A673 (cell line): ENCODE data around the gene RPTOR. TPM values are rescaled to one million over a fixed set of nuclear protein-coding genes. Genes with fewer than 3 reads are reported as not detected.
"Not testable (repeated sequence)": the region's sequence is repeated elsewhere in the genome, so short reads cannot be mapped to it uniquely, and the experiment has no call there.

Experiments
- BruUV-seq: library from RNA; stranded (reverse); fragments of 400-500 nt; replicated peaks from 2 replicates; lab custom pipeline; 2021; lab: Mats Ljungman, UMichigan
- CTCF ChIA-PET: fragments of 300-600 bp; sonication (Branson Sonifier 250); formaldehyde crosslinking; loops from one replicate; lab custom pipeline; 2022; ENCODE audit warnings: antibody characterized with exemption; lab: Charles Lee
- POLR2A ChIA-PET: fragments of 300-600 bp; sonication (Branson Sonifier 250); formaldehyde crosslinking; loops from one replicate; lab custom pipeline; 2022; ENCODE audit warnings: antibody characterized with exemption; ENCODE audit not compliant: low non-redundant PET; lab: Charles Lee
- DNase-seq: peaks from one replicate; pipeline ENCODE4 v3.0.0-alpha.2; 2015; ENCODE audit warnings: low spot score
- H3K27ac ChIP-seq: fragments of 200-600 bp; sonication (generic); 2 replicates; pipeline ENCODE4 v1.5.1; 2016; ENCODE audit warnings: mixed run types, low read depth, mild to moderate bottlenecking, mixed read lengths, antibody characterized with exemption, low read length; ENCODE audit not compliant: poor library complexity, severe bottlenecking
- H3K27me3 ChIP-seq: fragments of 200-600 bp; sonication (generic); replicated peaks from 2 replicates; pipeline ENCODE4 v1.6.1; 2017; ENCODE audit warnings: mixed run types, low read depth, mild to moderate bottlenecking, mixed read lengths, antibody characterized with exemption, low read length; ENCODE audit not compliant: insufficient read depth, poor library complexity
- H3K36me3 ChIP-seq: fragments of 200-600 bp; sonication (generic); 2 replicates; pipeline ENCODE4 v1.6.1; 2016; ENCODE audit warnings: mixed run types, mild to moderate bottlenecking, mixed read lengths, antibody characterized with exemption, low read length; ENCODE audit not compliant: insufficient read depth, poor library complexity, severe bottlenecking
- H3K4me1 ChIP-seq: fragments of 200-600 bp; sonication (generic); 2 replicates; pipeline ENCODE4 v1.6.1; 2017; ENCODE audit warnings: mixed run types, mild to moderate bottlenecking, mixed read lengths, antibody characterized with exemption, low read length; ENCODE audit not compliant: insufficient read depth, poor library complexity, severe bottlenecking
- H3K4me3 ChIP-seq: fragments of 200-600 bp; sonication (generic); 2 replicates; pipeline ENCODE4 v1.5.1; 2016; ENCODE audit warnings: low read depth, mixed run types, mild to moderate bottlenecking, mixed read lengths, low read length; ENCODE audit not compliant: poor library complexity, severe bottlenecking
- H3K9me3 ChIP-seq: fragments of 200-600 bp; sonication (generic); 2 replicates; pipeline ENCODE4 v1.6.1; 2016; ENCODE audit warnings: mixed run types, low read depth, mild to moderate bottlenecking, mixed read lengths, antibody characterized with exemption, low read length; ENCODE audit not compliant: poor library complexity, severe bottlenecking
- CTCF ChIP-seq: fragments of 300-800, 200-600 bp; sonication (generic); conservative IDR thresholded peaks from 2 replicates; pipeline ENCODE4 v1.5.1; 2017; ENCODE audit warnings: low read depth, mild to moderate bottlenecking, antibody characterized with exemption, low read length, moderate library complexity, mixed read lengths
- EZH2 ChIP-seq: fragments of 200-600 bp; sonication (generic); IDR thresholded peaks from 2 replicates; pipeline ENCODE4 v1.6.1; 2017; ENCODE audit warnings: borderline replicate concordance, low read depth, mild to moderate bottlenecking, mixed read lengths, antibody characterized with exemption, low read length; ENCODE audit not compliant: poor library complexity, severe bottlenecking
- intact Hi-C: fragments of 100-400 bp; cut with micrococcal nuclease; formaldehyde crosslinking; loops from one replicate; pipeline ENCODE4 v1.10.0; 2022; ENCODE audit not compliant: unreplicated experiment
- total RNA-seq: library from RNA; stranded (reverse); gene quantifications from 2 replicates; pipeline ENCODE4 v1.2.3, GENCODE V29; 2021

Gene RPTOR
- total RNA-seq, 1 experiment from 2014 or later: 55.2 TPM

- Histone ChIP-seq H3K4me3 (no peak overlapping the region), H3K9me3 (no peaks in the 10 kb centered on the region), H3K27ac (no peak overlapping the region), H3K4me1 (no peaks in the 10 kb centered on the region), H3K36me3 (no peaks in the 10 kb centered on the region), H3K27me3 (no peaks in the 10 kb centered on the region)
- no peak for DNase-seq
- ChIA-PET POLR2A (no interaction called here), CTCF (no interaction called here)
- TF ChIP-seq CTCF: no peak
- TF ChIP-seq EZH2: no peak
- intact Hi-C loops: no loop called here
- no TSS peak for BruUV-seq
Measured at GRCh38 chr17:80742091-80742490, 197.5 kb downstream of the RPTOR start.

GRCh38 chr17:80742581-80743180 is 198.0 kb downstream of the RPTOR start:
- Histone ChIP-seq H3K36me3 (no peaks in the 10 kb centered on the region), H3K4me1 (no peaks in the 10 kb centered on the region), H3K9me3 (no peaks in the 10 kb centered on the region), H3K27ac (no peak overlapping the region), H3K4me3 (no peak overlapping the region), H3K27me3 (no peaks in the 10 kb centered on the region)
- intact Hi-C loops: no loop called here
- BruUV-seq: no TSS peak
- no peak for DNase-seq
- TF ChIP-seq CTCF (no peak), EZH2 (no peak)
- CTCF ChIA-PET: no interaction called here
- POLR2A ChIA-PET: no interaction called here

GRCh38 chr17:80743181-80743771 is 198.6 kb downstream of the RPTOR start:
- intact Hi-C loops: no loop called here
- ChIA-PET CTCF (no interaction called here), POLR2A (no interaction called here)
- no peaks in the 10 kb centered on the region for H3K4me1 ChIP-seq
- H3K27me3 ChIP-seq: no peaks in the 10 kb centered on the region
- H3K9me3 ChIP-seq: no peaks in the 10 kb centered on the region
- BruUV-seq: no TSS peak
- TF ChIP-seq CTCF: no peak
- TF ChIP-seq EZH2: no peak
- H3K36me3 ChIP-seq: no peaks in the 10 kb centered on the region
- no peak for DNase-seq
- no peak overlapping the region for H3K27ac ChIP-seq
- no peak overlapping the region for H3K4me3 ChIP-seq

- DNase-seq, H3K27ac ChIP-seq, H3K4me3 ChIP-seq, H3K4me1 ChIP-seq, H3K27me3 ChIP-seq, POLR2A ChIA-PET, intact Hi-C loops, CTCF ChIA-PET, H3K36me3 ChIP-seq, BruUV-seq, H3K9me3 ChIP-seq: not testable (repeated sequence)
Measured at GRCh38 chr17:80743973-80744372, 199.3 kb downstream of the RPTOR start.

DNA sequence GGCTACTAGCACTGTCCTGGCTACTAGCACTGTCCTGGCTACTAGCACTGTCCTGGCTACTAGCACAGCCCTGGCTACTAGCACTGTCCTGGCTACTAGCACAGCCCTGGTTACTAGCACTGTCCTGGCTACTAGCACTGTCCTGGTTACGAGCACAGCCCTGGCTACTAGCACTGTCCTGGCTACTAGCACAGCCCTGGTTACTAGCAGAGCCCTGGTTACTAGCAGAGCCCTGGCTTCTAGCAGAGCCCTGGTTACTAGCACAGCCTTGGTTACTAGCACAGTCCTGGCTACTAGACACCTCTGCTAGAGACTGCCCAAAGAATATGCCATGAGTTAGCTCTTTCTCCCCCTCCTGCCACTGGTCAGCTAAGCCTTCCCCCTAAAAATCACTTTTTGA is 200.1 kb downstream of the RPTOR start:
- H3K27ac ChIP-seq, POLR2A ChIA-PET, H3K4me3 ChIP-seq, H3K36me3 ChIP-seq, DNase-seq, intact Hi-C loops, BruUV-seq, H3K4me1 ChIP-seq, H3K9me3 ChIP-seq, CTCF ChIA-PET, H3K27me3 ChIP-seq: not testable (repeated sequence)
